Tibial nerve (tissue), 4 donors: ENCODE data around the gene OR4E1. TPM values are rescaled to one million over a fixed set of nuclear protein-coding genes. Genes with fewer than 3 reads are reported as not detected.

Experiments used
- DNase-seq, 2 donors: peaks; one replicate each; pipeline ENCODE4 v3.0.0-alpha.2; 2019; ENCODE audit warnings: low spot score in 2 of 2
- H3K27ac ChIP-seq, 4 donors: fragments of 200-600 bp; sonication (generic) in 3 of 4; one replicate each; pipeline ENCODE4 v1.5.1; 2017 to 2019; ENCODE audit warnings: mild to moderate bottlenecking in 1 of 4
- H3K27me3 ChIP-seq, 2 donors: fragments of 200-600 bp; sonication (generic) in 1 of 2; one replicate each; pipeline versions ENCODE4 v1.5.1 to v1.6.0; 2017 to 2019
- H3K36me3 ChIP-seq, 3 donors: fragments of 200-600 bp; sonication (generic); one replicate each; pipeline ENCODE4 v1.5.1; 2018 to 2019
- H3K4me1 ChIP-seq, 4 donors: fragments of 200-600 bp; sonication (generic) in 3 of 4; one replicate each; pipeline ENCODE4 v1.5.1; 2017 to 2019
- H3K4me3 ChIP-seq, 4 donors: fragments of 200-600 bp; sonication (generic) in 3 of 4; one replicate each; pipeline ENCODE4 v1.5.1; 2017 to 2019; ENCODE audit warnings: mild to moderate bottlenecking in 1 of 4, moderate library complexity in 1 of 4
- H3K9me3 ChIP-seq, 4 donors: fragments of 200-600 bp; sonication (generic) in 3 of 4; one replicate each; pipeline ENCODE4 v1.5.1; 2017 to 2019
- CTCF ChIP-seq, 5 experiments: fragments of 200-600 bp in 3 of 5; fragments of 450-650 bp in 2 of 5; sonication (generic) in 3 of 5; IDR thresholded peaks; one replicate each; pipeline ENCODE4 v1.5.1; 2016 to 2019; ENCODE audit warnings: antibody characterized with exemption in 5 of 5, mild to moderate bottlenecking in 3 of 5, moderate library complexity in 2 of 5
- EP300 ChIP-seq, 2 donors: sonication (generic); formaldehyde crosslinking; IDR thresholded peaks; one replicate each; pipeline ENCODE4 v1.6.1; 2017; ENCODE audit warnings: antibody characterized with exemption in 2 of 2, mild to moderate bottlenecking in 1 of 2
- POLR2A ChIP-seq, 2 donors: fragments of 450-650 bp; IDR thresholded peaks; one replicate each; pipeline ENCODE4 v1.6.1; 2017; ENCODE audit warnings: antibody characterized with exemption in 2 of 2, mild to moderate bottlenecking in 2 of 2, moderate library complexity in 2 of 2
- WGBS, 2 donors: methylation state at CpG; one replicate each; pipeline ENCODE4 v1.1.5; 2018; 5-methylcytosine and 5-hydroxymethylcytosine counted together
- total RNA-seq, 4 donors: library from RNA; depleted of rRNA; stranded (reverse); fragments of >200 nt; gene quantifications; one replicate each; pipeline ENCODE4 v1.1.0, GENCODE V29; 2016

Gene OR4E1
- total RNA-seq, 4 donors from 2014 or later: not detected

- TF ChIP-seq EP300 (IDR thresholded peaks at IDR 0.05) (no peak), CTCF (IDR thresholded peaks at IDR 0.05) (no peak), POLR2A (IDR thresholded peaks at IDR 0.05) (no peak)
- WGBS, 2 donors: 72 to 73% methylated on average over 2 of the region's 2 CpGs
Observed at GRCh38 chr14:21653331-21653885, 20.2 kb downstream of the OR4E1 start, which contains the start of gene OR4E2. Gene OR4E2, plus strand, starts transcription at chr14:21653835. Its CDS starts 11,248 bp downstream, at chr14:21665083.

GRCh38 chr14:21652209-21652808 is 21.3 kb downstream of the OR4E1 start:
- no peak overlapping the region for H3K27ac ChIP-seq
- H3K4me1 ChIP-seq: no peaks in the 10 kb centered on the region
- no peak for DNase-seq
- TF ChIP-seq EP300 (IDR thresholded peaks at IDR 0.05) (no peak), POLR2A (IDR thresholded peaks at IDR 0.05) (no peak), CTCF (IDR thresholded peaks at IDR 0.05) (no peak)
- no peaks in the 10 kb centered on the region for H3K36me3 ChIP-seq
- no peak overlapping the region for H3K4me3 ChIP-seq
- no peaks in the 10 kb centered on the region for H3K27me3 ChIP-seq
- no peaks in the 10 kb centered on the region for H3K9me3 ChIP-seq
- WGBS, 2 donors: 44 to 60% methylated on average over 1 of the region's 1 CpG

More at GRCh38 chr14:21653331-21653885, 20.2 kb downstream of the OR4E1 start, which contains the start of gene OR4E2:
- Histone ChIP-seq H3K27me3 (no peaks in the 10 kb centered on the region), H3K4me3 (no peak within 1 kb of the TSS), H3K4me1 (no peaks in the 10 kb centered on the region), H3K9me3 (no peaks in the 10 kb centered on the region), H3K36me3 (no peaks in the 10 kb centered on the region), H3K27ac (no peak within 1 kb of the TSS)
- no peak for DNase-seq

- no peak for TF ChIP-seq POLR2A (IDR thresholded peaks at IDR 0.05)
- TF ChIP-seq EP300 (IDR thresholded peaks at IDR 0.05): no peak
- TF ChIP-seq CTCF (IDR thresholded peaks at IDR 0.05): no peak
- Histone ChIP-seq H3K4me1 (no peaks in the 10 kb centered on the region), H3K27ac (no peak overlapping the region), H3K36me3 (no peaks in the 10 kb centered on the region), H3K9me3 (no peaks in the 10 kb centered on the region), H3K4me3 (no peak overlapping the region), H3K27me3 (no peaks in the 10 kb centered on the region)
- no peak for DNase-seq
Observed at GRCh38 chr14:21647380-21647779, 26.2 kb downstream of the OR4E1 start.

- H3K4me1 ChIP-seq: no peaks in the 10 kb centered on the region
- no peaks in the 10 kb centered on the region for H3K27me3 ChIP-seq
- no peaks in the 10 kb centered on the region for H3K36me3 ChIP-seq
- no peak for DNase-seq
- TF ChIP-seq EP300 (IDR thresholded peaks at IDR 0.05): no peak
- TF ChIP-seq POLR2A (IDR thresholded peaks at IDR 0.05): no peak
- no peak for TF ChIP-seq CTCF (IDR thresholded peaks at IDR 0.05)
- no peak overlapping the region for H3K4me3 ChIP-seq
- H3K27ac ChIP-seq: no peak overlapping the region
- no peaks in the 10 kb centered on the region for H3K9me3 ChIP-seq
- WGBS, 2 donors: 63 to 70% methylated on average over 5 of the region's 5 CpGs
Observed at GRCh38 chr14:21643407-21643806, 30.2 kb downstream of the OR4E1 start.

GRCh38 chr14:21642683-21643082 is 30.9 kb downstream of the OR4E1 start:
- 62 to 78% methylated on average over 3 of the region's 3 CpGs for WGBS, 2 donors
- no peaks in the 10 kb centered on the region for H3K27me3 ChIP-seq

More at GRCh38 chr14:21642683-21643082, 30.9 kb downstream of the OR4E1 start:
- no peak overlapping the region for H3K4me3 ChIP-seq
- no peaks in the 10 kb centered on the region for H3K9me3 ChIP-seq
- no peak for DNase-seq
- H3K27ac ChIP-seq: no peak overlapping the region
- no peak for TF ChIP-seq EP300 (IDR thresholded peaks at IDR 0.05)
- no peak for TF ChIP-seq CTCF (IDR thresholded peaks at IDR 0.05)
- TF ChIP-seq POLR2A (IDR thresholded peaks at IDR 0.05): no peak
- H3K4me1 ChIP-seq: no peaks in the 10 kb centered on the region
- no peaks in the 10 kb centered on the region for H3K36me3 ChIP-seq
